Karpas-422 (cell line): Measurements from ENCODE around the gene RANBP3. TPM values are rescaled to one million over a fixed set of nuclear protein-coding genes. Genes with fewer than 3 reads are reported as not detected.

ENCODE experiments used
- DNase-seq: peaks from one replicate; pipeline ENCODE4 v3.0.0-alpha.2; 2015
- H2AFZ ChIP-seq: fragments of 200-600 bp; sonication (generic); 2 replicates; pipeline ENCODE4 v1.6.1; 2014; ENCODE audit warnings: antibody characterized with exemption, low read length, mixed read lengths
- H3K27ac ChIP-seq: fragments of 200-600 bp; sonication (generic); 2 replicates; pipeline ENCODE4 v1.5.1; 2014; ENCODE audit warnings: mild to moderate bottlenecking, low read length, moderate library complexity
- H3K27me3 ChIP-seq: fragments of 200-600 bp; sonication (generic); 2 replicates; pipeline ENCODE4 v1.6.1; 2014; ENCODE audit warnings: low read length, mixed read lengths
- H3K36me3 ChIP-seq: fragments of 200-600 bp; sonication (generic); 2 replicates; pipeline ENCODE4 v1.6.1; 2014; ENCODE audit warnings: low read length, mixed read lengths; ENCODE audit not compliant: insufficient read depth
- H3K4me1 ChIP-seq: fragments of 200-600 bp; sonication (generic); 2 replicates; pipeline ENCODE4 v1.6.1; 2014; ENCODE audit warnings: mild to moderate bottlenecking, low read length, mixed read lengths
- H3K4me2 ChIP-seq: fragments of 200-600 bp; sonication (generic); 2 replicates; pipeline ENCODE4 v1.6.1; 2014; ENCODE audit warnings: low read length, low read depth, mild to moderate bottlenecking; ENCODE audit not compliant: poor library complexity, severe bottlenecking
- H3K4me3 ChIP-seq: fragments of 200-600 bp; sonication (generic); 2 replicates; pipeline ENCODE4 v1.5.1; 2014; ENCODE audit warnings: mild to moderate bottlenecking, antibody characterized with exemption, low read length, mixed read lengths
- H3K79me2 ChIP-seq: fragments of 200-600 bp; sonication (generic); 2 replicates; pipeline ENCODE4 v1.6.1; 2014; ENCODE audit warnings: mild to moderate bottlenecking, low read length, mixed read lengths
- H3K9ac ChIP-seq: fragments of 200-600 bp; sonication (generic); 2 replicates; pipeline ENCODE4 v1.6.0; 2014; ENCODE audit warnings: low read length
- H3K9me2 ChIP-seq: fragments of 200-600 bp; sonication (generic), shearing (Covaris generic); replicated peaks from 2 replicates; pipeline ENCODE4 v1.6.0; 2014; ENCODE audit warnings: mild to moderate bottlenecking, low read length, moderate library complexity; ENCODE audit not compliant: insufficient read depth
- H3K9me3 ChIP-seq: fragments of 300-700, 200-600 bp; sonication (generic); 2 replicates; pipeline ENCODE4 v1.6.1; 2014; ENCODE audit warnings: low read length, mixed read lengths
- H4K20me1 ChIP-seq: fragments of 200-600 bp; sonication (generic); 2 replicates; pipeline ENCODE4 v1.6.1; 2014; ENCODE audit warnings: mild to moderate bottlenecking, antibody characterized with exemption, low read length, low read depth; ENCODE audit not compliant: insufficient read depth
- total RNA-seq: library from RNA; depleted of rRNA; stranded (reverse); fragments of >200 nt; shearing (Covaris generic); gene quantifications from 2 replicates; pipeline ENCODE4 v1.2.3, GENCODE V29; 2014; ENCODE audit warnings: low replicate concordance

Gene RANBP3
- total RNA-seq, 1 experiment from 2014 or later: 34.0 TPM

- no peak overlapping the region for H3K4me3 ChIP-seq
- no peak overlapping the region for H3K4me2 ChIP-seq
- H2AFZ ChIP-seq: no peak overlapping the region
- no peak overlapping the region for H3K9ac ChIP-seq
- H3K4me1 ChIP-seq: no peaks in the 10 kb centered on the region; the same call in 1 of the 2 replicates
- H4K20me1 ChIP-seq: no peaks in the 10 kb centered on the region; the same call in 1 of the 2 replicates
- H3K79me2 ChIP-seq: no peaks in the 10 kb centered on the region
- peaks cover 9% of the 10 kb centered on the region; the same call in 1 of the 2 replicates for H3K36me3 ChIP-seq
- no peaks in the 10 kb centered on the region for H3K9me2 ChIP-seq
- no peak overlapping the region for H3K27ac ChIP-seq
- H3K9me3 ChIP-seq: no peaks in the 10 kb centered on the region
- H3K27me3 ChIP-seq: no peaks in the 10 kb centered on the region
- DNase-seq: no peak
Measured at GRCh38 chr19:5922161-5922545, 55.8 kb downstream of the RANBP3 start.

- Histone ChIP-seq H3K9ac (no peak overlapping the region), H3K9me2 (no peaks in the 10 kb centered on the region), H3K27me3 (no peaks in the 10 kb centered on the region), H3K4me1 (no peaks in the 10 kb centered on the region), H3K27ac (no peak overlapping the region), H3K4me3 (no peak overlapping the region), H3K4me2 (no peak overlapping the region), H4K20me1 (no peaks in the 10 kb centered on the region; the same call in 1 of the 2 replicates), H3K9me3 (no peaks in the 10 kb centered on the region), H3K79me2 (no peaks in the 10 kb centered on the region), H3K36me3 (peaks cover 7% of the 10 kb centered on the region; the same call in 1 of the 2 replicates), H2AFZ (no peak overlapping the region)
- no peak for DNase-seq
Measured at GRCh38 chr19:5921516-5922160, 56.3 kb downstream of the RANBP3 start.

- no peak overlapping the region for H3K4me2 ChIP-seq
- H3K4me3 ChIP-seq: no peak overlapping the region
- H3K27ac ChIP-seq: no peak overlapping the region
- no peaks in the 10 kb centered on the region for H3K4me1 ChIP-seq
- no peaks in the 10 kb centered on the region for H3K79me2 ChIP-seq
- no peaks in the 10 kb centered on the region for H3K27me3 ChIP-seq
- no peaks in the 10 kb centered on the region; the same call in 1 of the 2 replicates for H4K20me1 ChIP-seq
- no peaks in the 10 kb centered on the region for H3K9me3 ChIP-seq
- no peak overlapping the region for H2AFZ ChIP-seq
- no peaks in the 10 kb centered on the region for H3K9me2 ChIP-seq
- peaks cover 4% of the 10 kb centered on the region; the same call in 1 of the 2 replicates for H3K36me3 ChIP-seq
- no peak for DNase-seq
- H3K9ac ChIP-seq: no peak overlapping the region
Measured at GRCh38 chr19:5918463-5919079, 59.4 kb downstream of the RANBP3 start.

GRCh38 chr19:5917431-5918107 is 60.4 kb downstream of the RANBP3 start:
- Histone ChIP-seq H3K36me3 (no peaks in the 10 kb centered on the region; the same call in 1 of the 2 replicates), H3K79me2 (no peaks in the 10 kb centered on the region), H3K9ac (no peak overlapping the region), H3K4me3 (no peak overlapping the region), H3K27me3 (no peaks in the 10 kb centered on the region), H2AFZ (no peak overlapping the region), H3K4me1 (no peaks in the 10 kb centered on the region), H3K9me2 (no peaks in the 10 kb centered on the region), H3K27ac (no peak overlapping the region), H4K20me1 (no peaks in the 10 kb centered on the region; the same call in 1 of the 2 replicates), H3K9me3 (no peaks in the 10 kb centered on the region), H3K4me2 (no peak overlapping the region)
- DNase-seq: no peak

- no peak overlapping the region for H3K4me2 ChIP-seq
- H3K9me2 ChIP-seq: no peaks in the 10 kb centered on the region
- no peak overlapping the region for H3K9ac ChIP-seq
- H3K4me1 ChIP-seq: no peaks in the 10 kb centered on the region
- no peaks in the 10 kb centered on the region for H3K9me3 ChIP-seq
- no peaks in the 10 kb centered on the region for H3K27me3 ChIP-seq
- no peaks in the 10 kb centered on the region for H3K79me2 ChIP-seq
- no peak for DNase-seq
- no peak overlapping the region for H3K4me3 ChIP-seq
- H2AFZ ChIP-seq: no peak overlapping the region
- no peaks in the 10 kb centered on the region; the same call in 1 of the 2 replicates for H4K20me1 ChIP-seq
- H3K27ac ChIP-seq: no peak overlapping the region
- no peaks in the 10 kb centered on the region; the same call in 1 of the 2 replicates for H3K36me3 ChIP-seq
Measured at GRCh38 chr19:5916181-5916708, 61.7 kb downstream of the RANBP3 start.

- no peak overlapping the region for H2AFZ ChIP-seq
- H3K9me2 ChIP-seq: no peaks in the 10 kb centered on the region
- H3K9ac ChIP-seq: no peak overlapping the region
- H3K36me3 ChIP-seq: no peaks in the 10 kb centered on the region; the same call in 1 of the 2 replicates
- no peaks in the 10 kb centered on the region for H3K4me1 ChIP-seq
- H3K9me3 ChIP-seq: no peaks in the 10 kb centered on the region
- no peak overlapping the region for H3K4me3 ChIP-seq
- no peaks in the 10 kb centered on the region for H3K79me2 ChIP-seq
- H3K27ac ChIP-seq: no peak overlapping the region
- H3K27me3 ChIP-seq: no peaks in the 10 kb centered on the region
- no peak for DNase-seq
- H4K20me1 ChIP-seq: no peaks in the 10 kb centered on the region; the same call in 1 of the 2 replicates
- H3K4me2 ChIP-seq: no peak overlapping the region
Measured at GRCh38 chr19:5915782-5916165, 62.2 kb downstream of the RANBP3 start.

GRCh38 chr19:5914946-5915781 is 62.8 kb downstream of the RANBP3 start:
- no peaks in the 10 kb centered on the region for H3K9me3 ChIP-seq
- no peak overlapping the region for H3K27ac ChIP-seq
- H3K36me3 ChIP-seq: no peaks in the 10 kb centered on the region; the same call in 1 of the 2 replicates
- H4K20me1 ChIP-seq: no peaks in the 10 kb centered on the region; the same call in 1 of the 2 replicates
- no peak overlapping the region for H3K9ac ChIP-seq
- no peak overlapping the region for H3K4me3 ChIP-seq
- H3K4me1 ChIP-seq: no peaks in the 10 kb centered on the region
- H2AFZ ChIP-seq: no peak overlapping the region
- no peaks in the 10 kb centered on the region for H3K9me2 ChIP-seq
- no peak for DNase-seq
- H3K4me2 ChIP-seq: no peak overlapping the region
- no peaks in the 10 kb centered on the region for H3K79me2 ChIP-seq
- no peaks in the 10 kb centered on the region for H3K27me3 ChIP-seq
